Fibroblast of mammary gland (primary cell): ENCODE data around the gene P4HTM.
"Not testable (repeated sequence)": the region's sequence is repeated elsewhere in the genome, so short reads cannot be mapped to it uniquely, and the experiment has no call there.

Source experiments
- DNase-seq: peaks from one replicate; pipeline ENCODE4 v3.0.0-alpha.2; 2010; ENCODE audit warnings: low read depth
- H3K4me3 ChIP-seq: 2 replicates; pipeline ENCODE4 v1.5.1; 2011; ENCODE audit warnings: low read depth, mild to moderate bottlenecking, low read length, moderate library complexity; ENCODE audit not compliant: control insufficient read depth
- TF ChIP-seq, protein P1 (sequence below): conservative IDR thresholded peaks from 2 replicates; pipeline ENCODE4 v1.5.1; 2011; ENCODE audit warnings: low read depth, low read length, inconsistent platforms; ENCODE audit not compliant: control insufficient read depth, insufficient read depth

Gene P4HTM

DNA sequence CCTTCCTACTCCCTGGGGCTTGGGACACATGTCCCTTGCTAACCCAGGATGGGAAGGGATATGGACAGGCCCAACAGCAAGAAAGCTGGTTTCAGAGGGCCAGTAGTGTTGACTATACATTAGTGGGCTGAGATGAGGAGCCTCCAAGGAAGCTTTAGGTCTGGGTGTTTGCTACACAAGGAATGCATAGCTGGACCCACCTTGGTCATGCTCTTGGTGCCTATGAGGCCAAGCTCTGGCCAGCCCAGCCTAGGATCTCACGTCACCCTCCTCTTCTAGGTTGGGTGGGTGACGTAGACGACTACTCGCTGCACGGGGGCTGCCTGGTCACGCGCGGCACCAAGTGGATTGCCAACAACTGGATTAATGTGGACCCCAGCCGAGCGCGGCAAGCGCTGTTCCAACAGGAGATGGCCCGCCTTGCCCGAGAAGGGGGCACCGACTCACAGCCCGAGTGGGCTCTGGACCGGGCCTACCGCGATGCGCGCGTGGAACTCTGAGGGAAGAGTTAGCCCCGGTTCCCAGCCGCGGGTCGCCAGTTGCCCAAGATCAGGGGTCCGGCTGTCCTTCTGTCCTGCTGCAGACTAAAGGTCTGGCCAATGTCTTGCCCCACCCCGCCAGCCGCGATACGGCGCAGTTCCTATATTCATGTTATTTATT, 16.5 kb downstream of the P4HTM start:
- peak; percentile 51 for DNase-seq
- H3K4me3 ChIP-seq = peak overlapping the region; percentile 65
- TF ChIP-seq, protein P1, sequence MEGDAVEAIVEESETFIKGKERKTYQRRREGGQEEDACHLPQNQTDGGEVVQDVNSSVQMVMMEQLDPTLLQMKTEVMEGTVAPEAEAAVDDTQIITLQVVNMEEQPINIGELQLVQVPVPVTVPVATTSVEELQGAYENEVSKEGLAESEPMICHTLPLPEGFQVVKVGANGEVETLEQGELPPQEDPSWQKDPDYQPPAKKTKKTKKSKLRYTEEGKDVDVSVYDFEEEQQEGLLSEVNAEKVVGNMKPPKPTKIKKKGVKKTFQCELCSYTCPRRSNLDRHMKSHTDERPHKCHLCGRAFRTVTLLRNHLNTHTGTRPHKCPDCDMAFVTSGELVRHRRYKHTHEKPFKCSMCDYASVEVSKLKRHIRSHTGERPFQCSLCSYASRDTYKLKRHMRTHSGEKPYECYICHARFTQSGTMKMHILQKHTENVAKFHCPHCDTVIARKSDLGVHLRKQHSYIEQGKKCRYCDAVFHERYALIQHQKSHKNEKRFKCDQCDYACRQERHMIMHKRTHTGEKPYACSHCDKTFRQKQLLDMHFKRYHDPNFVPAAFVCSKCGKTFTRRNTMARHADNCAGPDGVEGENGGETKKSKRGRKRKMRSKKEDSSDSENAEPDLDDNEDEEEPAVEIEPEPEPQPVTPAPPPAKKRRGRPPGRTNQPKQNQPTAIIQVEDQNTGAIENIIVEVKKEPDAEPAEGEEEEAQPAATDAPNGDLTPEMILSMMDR = no peak

DNA sequence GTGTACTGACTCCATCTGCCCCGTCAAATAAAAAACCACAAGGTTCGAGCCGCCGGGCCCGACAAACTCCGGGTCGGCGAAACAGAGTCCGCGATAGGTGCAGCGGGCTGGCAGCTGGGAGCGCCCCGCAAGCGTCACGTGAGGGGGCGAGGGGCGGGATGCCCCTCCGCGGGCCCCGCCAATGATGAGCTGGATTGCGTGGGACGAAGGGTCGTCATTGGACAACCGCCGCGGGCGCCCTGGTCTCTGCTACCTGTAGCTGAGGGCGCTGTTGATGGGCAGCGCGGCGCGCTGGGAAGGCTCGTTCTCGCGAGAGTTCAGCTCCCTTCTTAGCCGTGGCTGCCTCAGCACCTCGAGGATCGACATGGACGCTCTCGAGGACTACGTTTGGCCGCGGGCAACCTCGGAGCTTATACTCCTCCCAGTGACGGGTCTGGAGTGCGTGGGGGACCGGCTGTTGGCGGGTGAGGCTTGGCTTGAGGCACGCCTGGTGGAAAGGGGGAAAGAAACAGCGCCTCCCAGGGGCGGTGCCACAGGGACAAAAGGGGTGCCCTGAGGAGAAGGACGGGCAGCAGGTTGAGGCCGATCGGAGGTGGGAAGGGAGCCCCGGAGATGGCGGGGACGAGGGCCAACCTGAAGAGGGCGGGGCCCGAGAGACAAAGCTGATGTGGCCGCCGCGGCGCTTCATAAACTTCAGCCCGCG, 17.2 kb downstream of the P4HTM start, which contains the start of gene WDR6:
WDR6 (plus strand) TSS at position 324 of the 703 bp plus-strand sequence; CDS start at position 365, 41 bp downstream.
- TF ChIP-seq, protein P1 = peak; percentile 29
- H3K4me3 ChIP-seq = peak within 1 kb of the TSS; percentile 65
- peak; percentile 93 for DNase-seq

DNA sequence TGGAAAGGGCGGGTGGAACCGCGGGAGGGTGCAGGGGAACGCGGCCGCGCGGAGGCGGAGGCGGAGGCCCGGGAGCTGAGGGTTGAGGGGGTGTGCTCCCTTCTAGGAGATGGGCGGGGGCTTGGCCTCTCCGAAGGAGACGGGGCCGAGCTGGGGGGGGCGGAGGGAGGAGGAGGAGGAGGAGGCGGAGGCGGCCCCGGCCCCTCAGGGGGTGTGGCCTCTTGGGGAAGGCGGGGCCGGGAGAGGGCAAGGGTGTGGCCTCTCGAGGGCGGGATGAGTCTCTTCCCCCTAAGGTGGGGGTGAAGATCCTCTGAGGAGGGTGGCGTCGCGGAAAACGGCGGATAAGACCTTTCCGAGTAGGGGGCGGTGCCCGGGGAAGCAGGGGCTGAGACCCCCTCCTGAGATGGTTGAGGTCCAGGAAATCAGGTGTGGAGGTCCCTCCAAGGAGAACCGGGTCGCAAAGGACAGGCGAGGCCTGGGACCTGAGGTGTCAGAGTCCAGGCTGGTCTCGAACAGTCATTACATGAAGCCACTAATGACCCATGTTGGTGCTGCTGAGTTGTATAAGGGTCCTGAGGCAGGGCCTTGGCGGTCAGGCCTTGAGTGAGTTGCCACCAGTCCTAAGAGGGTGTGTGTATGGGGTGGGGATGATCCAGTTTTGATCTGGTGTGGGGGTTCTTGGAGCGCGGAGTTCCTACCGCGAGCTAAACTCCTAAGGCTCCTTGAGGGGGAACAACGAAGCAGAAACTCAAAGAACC, 17.9 kb downstream of the P4HTM start:
- TF ChIP-seq, protein P1 = no peak
- peak; percentile 81 for DNase-seq
- peak overlapping the region; percentile 65 for H3K4me3 ChIP-seq

DNA sequence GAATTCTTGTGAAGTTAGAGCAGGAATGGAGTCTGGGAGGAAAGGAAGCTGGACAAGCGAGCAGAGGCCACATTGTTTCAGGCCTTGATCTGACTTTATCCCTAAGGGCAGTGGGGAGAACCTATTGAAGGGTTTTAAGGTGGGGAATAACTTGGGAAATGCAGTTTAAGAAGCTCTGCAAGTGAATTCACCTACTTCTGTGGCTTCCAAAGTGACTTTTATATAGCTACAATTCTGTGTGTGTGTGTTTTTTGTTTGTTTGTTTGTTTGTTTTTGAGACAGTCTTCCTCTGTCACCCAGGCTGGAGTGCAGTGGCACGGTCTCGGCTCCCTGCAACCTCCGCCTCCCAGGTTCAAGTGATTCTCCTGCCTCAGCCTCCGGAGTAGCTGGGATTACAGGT, 18.6 kb downstream of the P4HTM start:
- peak overlapping the region; percentile 65 for H3K4me3 ChIP-seq
- DNase-seq = not testable (repeated sequence)

DNA sequence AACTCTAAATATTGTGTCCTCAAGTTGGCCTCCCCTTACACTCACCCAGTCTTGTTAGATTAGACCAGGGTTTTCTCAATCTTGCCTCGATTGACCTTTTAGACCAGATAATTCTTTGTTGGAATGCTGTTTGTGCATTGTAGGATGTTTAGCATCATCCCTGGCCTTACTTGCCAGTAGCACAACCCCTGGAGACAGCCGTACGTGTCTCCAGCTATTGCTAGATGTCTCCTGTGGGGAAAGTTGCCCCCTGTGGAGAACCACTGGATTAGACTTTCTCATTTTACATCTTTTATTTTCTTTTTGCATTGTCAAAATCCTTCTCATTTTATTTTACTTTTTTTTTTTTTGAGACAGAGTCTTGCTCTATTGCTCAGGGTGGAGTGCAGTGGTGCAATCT, 19.4 kb downstream of the P4HTM start:
- no peak for DNase-seq
- no peak overlapping the region for H3K4me3 ChIP-seq
- TF ChIP-seq, protein P1 = no peak

DNA sequence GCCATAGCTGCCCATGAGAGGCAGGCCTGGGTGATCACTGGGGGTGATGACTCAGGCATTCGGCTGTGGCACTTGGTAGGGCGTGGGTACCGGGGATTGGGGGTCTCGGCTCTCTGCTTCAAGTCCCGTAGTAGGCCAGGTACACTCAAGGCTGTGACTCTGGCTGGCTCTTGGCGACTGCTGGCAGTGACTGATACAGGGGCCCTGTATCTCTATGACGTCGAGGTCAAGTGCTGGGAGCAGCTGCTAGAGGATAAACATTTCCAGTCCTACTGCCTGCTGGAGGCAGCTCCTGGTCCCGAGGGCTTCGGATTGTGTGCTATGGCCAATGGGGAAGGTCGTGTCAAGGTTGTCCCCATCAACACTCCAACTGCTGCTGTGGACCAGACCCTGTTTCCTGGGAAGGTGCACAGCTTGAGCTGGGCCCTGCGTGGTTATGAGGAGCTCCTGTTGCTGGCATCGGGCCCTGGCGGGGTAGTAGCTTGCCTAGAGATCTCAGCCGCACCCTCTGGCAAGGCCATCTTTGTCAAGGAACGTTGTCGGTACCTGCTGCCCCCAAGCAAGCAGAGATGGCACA, 22.5 kb downstream of the P4HTM start:
- no peak overlapping the region for H3K4me3 ChIP-seq
- TF ChIP-seq, protein P1 = no peak
- no peak for DNase-seq
